B cell (primary cell): Measurements from ENCODE around the gene COL4A6. TPM values are rescaled to one million over a fixed set of nuclear protein-coding genes. Genes with fewer than 3 reads are reported as not detected.

Experiments
- ATAC-seq: fragments of 200-7000 bp; cut with Tn5 transposase; one replicate; pipeline ENCODE4 v1.10.0; 2021; ENCODE audit warnings: low read depth, mild to moderate bottlenecking, moderate number of reproducible peaks, moderate library complexity
- CTCF ChIA-PET: fragments of 350-600 bp; sonication (Branson Sonifier 250); formaldehyde crosslinking; loops from one replicate; lab custom pipeline; 2021; ENCODE audit warnings: antibody characterized with exemption, inconsistent platforms; lab: Charles Lee
- POLR2A ChIA-PET: fragments of 350-600 bp; sonication (Branson Sonifier 250); formaldehyde crosslinking; loops from one replicate; lab custom pipeline; 2021; ENCODE audit warnings: antibody characterized with exemption; lab: Charles Lee
- DNase-seq: peaks from one replicate; pipeline ENCODE4 v3.0.0; 2013
- H2AFZ ChIP-seq: 2 replicates; pipeline ENCODE4 v1.6.1; 2012; ENCODE audit warnings: mild to moderate bottlenecking, low read depth, low read length; ENCODE audit not compliant: insufficient read depth, poor library complexity, severe bottlenecking
- H3K27ac ChIP-seq, 2 donors: 1 replicate in 1 of 2; 2 replicates in 1 of 2; pipeline ENCODE4 v1.5.1; 2012 to 2013; ENCODE audit warnings: low read length in 2 of 2, mild to moderate bottlenecking in 2 of 2, moderate library complexity in 1 of 2
- H3K27me3 ChIP-seq, 4 experiments: fragments of 200-600 bp in 1 of 4; sonication (generic) in 1 of 4; replicated peaks in 1 of 4; 1 replicate in 2 of 4; 2 replicates in 2 of 4; pipeline versions ENCODE4 v1.6.1 to v1.7.0; 2013 to 2016; ENCODE audit warnings: low read length in 3 of 4, mild to moderate bottlenecking in 2 of 4, mixed read lengths in 1 of 4, moderate library complexity in 1 of 4; ENCODE audit not compliant: insufficient read depth in 4 of 4, control insufficient read depth in 3 of 4; ENCODE audit errors: control extremely low read depth in 1 of 4
- H3K36me3 ChIP-seq, 2 experiments: replicated peaks in 1 of 2; 1 replicate in 1 of 2; 2 replicates in 1 of 2; pipeline versions ENCODE4 v1.6.1 to v1.7.1; 2013; ENCODE audit warnings: low read length in 1 of 2; ENCODE audit not compliant: insufficient read depth in 2 of 2, control insufficient read depth in 1 of 2; ENCODE audit errors: control extremely low read depth in 1 of 2, extremely low read depth in 1 of 2
- H3K4me1 ChIP-seq, 2 donors: fragments of 200-600 bp in 1 of 2; sonication (generic) in 1 of 2; 1 replicate in 1 of 2; 2 replicates in 1 of 2; pipeline versions ENCODE4 v1.5.1 to v1.6.1; 2013 to 2017; ENCODE audit warnings: low read length in 2 of 2; ENCODE audit not compliant: control insufficient read depth in 2 of 2, insufficient read depth in 2 of 2
- H3K4me2 ChIP-seq: replicated peaks from 2 replicates; pipeline ENCODE3; 2012; ENCODE audit warnings: mild to moderate bottlenecking, low read depth, low read length; ENCODE audit not compliant: poor library complexity, severe bottlenecking
- H3K4me3 ChIP-seq, 5 experiments: fragments of 200-600 bp in 1 of 5; sonication (generic) in 1 of 5; 1 replicate in 3 of 5; 2 replicates in 2 of 5; pipeline versions ENCODE4 v1.5.1 to v1.7.0; 2011 to 2016; ENCODE audit warnings: low read length in 4 of 5, mild to moderate bottlenecking in 4 of 5, low read depth in 2 of 5, control low read depth in 1 of 5, moderate library complexity in 1 of 5; ENCODE audit not compliant: insufficient read depth in 1 of 5; ENCODE audit errors: control extremely low read depth in 1 of 5, extremely low read depth in 1 of 5
- H3K79me2 ChIP-seq: fragments of 200-600 bp; sonication (generic); one replicate; pipeline ENCODE4 v1.6.0; 2016; ENCODE audit warnings: low read length; ENCODE audit not compliant: control insufficient read depth, insufficient read depth
- H3K9ac ChIP-seq: fragments of 200-600 bp; sonication (generic); 2 replicates; pipeline ENCODE4 v1.6.1; 2017; ENCODE audit warnings: mild to moderate bottlenecking, low read length, moderate library complexity
- H3K9me3 ChIP-seq, 3 donors: one replicate each; pipeline versions ENCODE4 v1.6.1 to v1.7.1; 2013; ENCODE audit warnings: low read length in 2 of 3; ENCODE audit not compliant: control insufficient read depth in 2 of 3, insufficient read depth in 1 of 3; ENCODE audit errors: control extremely low read depth in 1 of 3
- H4K20me1 ChIP-seq: 2 replicates; pipeline ENCODE4 v1.6.0; 2012; ENCODE audit warnings: mild to moderate bottlenecking, low read length; ENCODE audit not compliant: insufficient read depth, control insufficient read depth, poor library complexity, severe bottlenecking
- H3K27ac Mint-ChIP-seq: one replicate; pipeline ENCODE4 v1.8.0; 2021; ENCODE audit warnings: mixed read lengths
- H3K27me3 Mint-ChIP-seq: one replicate; pipeline ENCODE4 v1.8.0; 2021; ENCODE audit warnings: mixed read lengths
- H3K4me1 Mint-ChIP-seq: one replicate; pipeline ENCODE4 v1.8.0; 2021; ENCODE audit warnings: mixed read lengths
- H3K4me3 Mint-ChIP-seq: one replicate; pipeline ENCODE4 v1.8.0; 2021; ENCODE audit warnings: mixed read lengths
- H3K9me3 Mint-ChIP-seq: one replicate; pipeline ENCODE4 v1.8.0; 2022; ENCODE audit warnings: mixed read lengths; ENCODE audit not compliant: insufficient read depth
- CTCF ChIP-seq: fragments of 200-600 bp; IDR thresholded peaks from one replicate; pipeline ENCODE4 v1.8.0; 2022; ENCODE audit warnings: antibody characterized with exemption, mild to moderate bottlenecking
- EZH2 ChIP-seq: IDR thresholded peaks from 2 replicates; pipeline ENCODE4 v1.6.1; 2012; ENCODE audit warnings: borderline replicate concordance, low read depth, mild to moderate bottlenecking, moderate library complexity, low read length; ENCODE audit not compliant: insufficient read depth, poor library complexity, severe bottlenecking
- WGBS: methylation state at CpG from one replicate; pipeline ENCODE4 v1.1.5; 2013; ENCODE audit warnings: missing lambda C conversion rate; ENCODE audit not compliant: insufficient coverage; 5-methylcytosine and 5-hydroxymethylcytosine counted together
- intact Hi-C: fragments of 100-400 bp; cut with micrococcal nuclease; formaldehyde crosslinking; loops from one replicate; pipeline ENCODE4 v1.10.0; 2022
- polyA plus RNA-seq: library from polyadenylated mRNA; depleted of rRNA; stranded (reverse); fragments of >200 nt; gene quantifications from 2 replicates; pipeline ENCODE4 v1.2.3, GENCODE V29; 2012
- total RNA-seq, 2 donors: library from RNA; stranded (reverse); fragments of 120-200 nt in 1 of 2; gene quantifications; 1 replicate in 1 of 2; 2 replicates in 1 of 2; pipeline versions ENCODE4 v1.2.3 to v1.2.4, GENCODE V29; 2013 to 2022

COL4A6 gene
- total and polyA plus RNA-seq, 2 donors (not counting 1 experiment from before 2014, with no cell fraction given) = not detected

- no peak overlapping the region for H3K27ac ChIP-seq
- Mint-ChIP-seq H3K27me3 (no peaks in the 10 kb centered on the region), H3K9me3 (no peaks in the 10 kb centered on the region), H3K4me1 (no peaks in the 10 kb centered on the region), H3K27ac (no peak overlapping the region), H3K4me3 (no peak overlapping the region)
- POLR2A ChIA-PET = no interaction called here
- H3K9me3 ChIP-seq = no peaks in the 10 kb centered on the region
- H3K27me3 ChIP-seq = no peaks in the 10 kb centered on the region
- no peak overlapping the region for H3K9ac ChIP-seq
- no peaks in the 10 kb centered on the region for H4K20me1 ChIP-seq
- H3K36me3 ChIP-seq = no peaks in the 10 kb centered on the region
- TF ChIP-seq EZH2 (no peak), CTCF (no peak)
- H3K4me2 ChIP-seq = no peak overlapping the region
- no peaks in the 10 kb centered on the region for H3K4me1 ChIP-seq
- H3K79me2 ChIP-seq = no peaks in the 10 kb centered on the region
- DNase-seq (no peak), ATAC-seq (no peak)
- no CpG with 5 or more reads among the region's 4 CpGs for WGBS
- no peak overlapping the region for H3K4me3 ChIP-seq
- CTCF ChIA-PET = no interaction called here
- intact Hi-C loops = no loop called here
- H2AFZ ChIP-seq = no peak overlapping the region
These were observed 129.1 kb downstream of the COL4A6 start for GRCh38 chrX:108309144-108309543.

DNA sequence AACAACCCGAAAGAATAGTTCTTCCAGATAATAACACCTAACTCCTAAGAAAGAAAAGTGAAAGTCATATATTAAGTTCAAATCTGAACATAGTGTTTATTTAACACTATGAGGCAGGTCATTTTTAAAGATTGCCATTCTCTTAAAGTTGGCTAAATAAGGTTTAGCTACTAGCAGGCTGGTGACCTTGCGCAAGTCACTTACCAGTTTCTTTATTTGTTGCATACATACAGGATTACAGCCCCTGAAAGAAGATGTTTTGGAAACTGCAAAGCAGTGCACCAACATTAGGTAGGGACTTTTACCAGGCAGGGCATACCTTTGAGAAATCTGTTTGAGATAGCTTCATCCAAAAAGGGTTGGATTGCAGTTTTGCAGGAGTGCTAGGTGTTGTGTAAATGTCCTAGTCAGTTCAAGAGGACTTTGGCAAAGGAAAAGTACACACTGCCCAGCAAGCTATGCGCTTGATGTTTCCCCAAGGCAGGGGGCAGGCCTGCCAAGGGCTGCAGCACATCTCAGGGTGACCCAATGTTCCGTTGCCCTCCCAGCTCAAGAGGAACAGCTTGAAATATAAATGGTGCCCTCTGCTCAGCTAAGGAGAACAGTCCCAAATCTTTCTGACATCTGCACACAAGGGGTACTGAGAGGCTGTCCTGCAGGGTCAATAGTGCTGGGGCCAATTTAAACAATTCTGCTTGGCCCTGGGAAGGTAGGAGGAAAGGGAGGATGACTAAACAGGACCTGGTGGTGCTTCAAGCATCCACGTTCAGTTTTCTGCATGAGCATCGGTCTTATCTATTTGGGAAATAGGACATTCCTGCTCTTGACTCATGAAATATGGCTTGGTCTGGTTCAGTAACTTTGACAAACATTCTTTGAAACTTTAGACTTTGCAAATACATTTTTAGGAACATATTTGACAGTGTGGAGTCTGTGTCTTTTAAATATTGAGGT lies 130.8 kb downstream of the COL4A6 start:
- no peak overlapping the region for H3K27ac ChIP-seq
- no peaks in the 10 kb centered on the region for H3K27me3 Mint-ChIP-seq
- H3K4me1 Mint-ChIP-seq = no peaks in the 10 kb centered on the region
- no peaks in the 10 kb centered on the region for H4K20me1 ChIP-seq
- no peak overlapping the region for H3K9ac ChIP-seq
- ChIA-PET CTCF (no interaction called here), POLR2A (no interaction called here)
- H3K4me3 ChIP-seq = no peak overlapping the region
- DNase-seq (no peak), ATAC-seq (no peak)
- no peaks in the 10 kb centered on the region for H3K36me3 ChIP-seq
- TF ChIP-seq CTCF = no peak
- TF ChIP-seq EZH2 = no peak
- no peak overlapping the region for H3K4me2 ChIP-seq
- H3K27ac Mint-ChIP-seq = no peak overlapping the region
- no peaks in the 10 kb centered on the region for H3K9me3 Mint-ChIP-seq
- H3K79me2 ChIP-seq = no peaks in the 10 kb centered on the region
- no peak overlapping the region for H2AFZ ChIP-seq
- H3K4me3 Mint-ChIP-seq = no peak overlapping the region
- intact Hi-C loops = no loop called here
- 80% methylated on average over 1 of the region's 6 CpGs for WGBS
- H3K4me1 ChIP-seq = no peaks in the 10 kb centered on the region
- no peaks in the 10 kb centered on the region for H3K9me3 ChIP-seq
- H3K27me3 ChIP-seq = no peaks in the 10 kb centered on the region
